ENCODE measurements around the gene ACTR1B. TPM values are rescaled to one million over a fixed set of nuclear protein-coding genes. Genes with fewer than 3 reads are reported as not detected.
"Not testable (repeated sequence)": the region's sequence is repeated elsewhere in the genome, so short reads cannot be mapped to it uniquely, and the experiment has no call there.

Gene ACTR1B
- total RNA-seq, 2 experiments from 2014 or later = 73.2 to 74.3 TPM

GRCh38 chr2:97687235-97687634 lies 23.4 kb upstream of the ACTR1B start:
- peaks cover 18% of the 10 kb centered on the region for H3K4me1 Mint-ChIP-seq (ENCODE audit: low read depth)
- CTCF ChIA-PET = interaction anchor here (1.0 to 3.0 kb wide), 8 partner anchors 10 to 96 kb away, joined by 4 to 21 read pairs (median 6); partner anchors contain the start of gene ACTR1B
- H3K9me3 Mint-ChIP-seq (ENCODE audit: insufficient read depth); H3K27me3 Mint-ChIP-seq (ENCODE audit: low read depth); H3K4me3 Mint-ChIP-seq; H3K27ac Mint-ChIP-seq; H3K36me3 Mint-ChIP-seq (ENCODE audit: low read depth): not testable (repeated sequence)
- peak; percentile 65 for DNase-seq
- ATAC-seq = peak; percentile 63
- POLR2A ChIA-PET = interaction anchor here (0.6 to 1.8 kb wide), 3 partner anchors 10 to 41 kb away, joined by 3 to 6 read pairs (median 6); partner anchors contain the start of gene COX5B

- no peak for DNase-seq
- Mint-ChIP-seq H3K4me3 (no peak overlapping the region), H3K9me3 (ENCODE audit: insufficient read depth) (no peaks in the 10 kb centered on the region), H3K27ac (no peak overlapping the region), H3K27me3 (ENCODE audit: low read depth) (peaks cover 4% of the 10 kb centered on the region), H3K36me3 (ENCODE audit: low read depth) (no peaks in the 10 kb centered on the region), H3K4me1 (ENCODE audit: low read depth) (peaks cover 24% of the 10 kb centered on the region)
- ChIA-PET CTCF (interaction anchor here (1.3 to 3.6 kb wide), 2 partner anchors 13 to 21 kb away, joined by 8 to 27 read pairs; partner anchors contain the start of gene ACTR1B), POLR2A (no interaction called here)
- no peak for ATAC-seq
Observed at GRCh38 chr2:97678298-97678697, 14.5 kb upstream of the ACTR1B start.

GRCh38 chr2:97677480-97677879 lies 13.6 kb upstream of the ACTR1B start:
- CTCF ChIA-PET = interaction anchor here (2.0 to 3.6 kb wide), 3 partner anchors 10 to 22 kb away, joined by 6 to 27 read pairs (median 13); partner anchors contain the start of gene ACTR1B
- H3K36me3 Mint-ChIP-seq (ENCODE audit: low read depth) = no peaks in the 10 kb centered on the region
- H3K9me3 Mint-ChIP-seq (ENCODE audit: insufficient read depth) = no peaks in the 10 kb centered on the region
- peaks cover 29% of the 10 kb centered on the region for H3K4me1 Mint-ChIP-seq (ENCODE audit: low read depth)
- ATAC-seq (no peak), DNase-seq (no peak)
- no peak overlapping the region for H3K4me3 Mint-ChIP-seq
- POLR2A ChIA-PET = interaction anchor here (1.5 to 3.4 kb wide), 3 partner anchors 10 to 31 kb away, joined by 3 to 18 read pairs (median 6); partner anchors contain the start of genes ACTR1B and COX5B
- H3K27ac Mint-ChIP-seq = no peak overlapping the region
- H3K27me3 Mint-ChIP-seq (ENCODE audit: low read depth) = peaks cover 4% of the 10 kb centered on the region

GRCh38 chr2:97676620-97677019 lies 12.8 kb upstream of the ACTR1B start:
- ChIA-PET POLR2A (interaction anchor here (1.5 to 3.4 kb wide), 3 partner anchors 11 to 30 kb away, joined by 3 to 18 read pairs (median 6); partner anchors contain the start of genes ACTR1B and COX5B), CTCF (interaction anchor here (0.7 to 3.6 kb wide), 7 partner anchors 8 to 130 kb away, joined by 3 to 27 read pairs (median 6); partner anchors contain the start of gene ACTR1B)
- ATAC-seq (peak; percentile 63), DNase-seq (no peak)
- H3K4me3 Mint-ChIP-seq = no peak overlapping the region
- H3K9me3 Mint-ChIP-seq (ENCODE audit: insufficient read depth) = no peaks in the 10 kb centered on the region
- peaks cover 29% of the 10 kb centered on the region for H3K4me1 Mint-ChIP-seq (ENCODE audit: low read depth)
- H3K27ac Mint-ChIP-seq = no peak overlapping the region
- peaks cover 4% of the 10 kb centered on the region for H3K27me3 Mint-ChIP-seq (ENCODE audit: low read depth)
- no peaks in the 10 kb centered on the region for H3K36me3 Mint-ChIP-seq (ENCODE audit: low read depth)

GRCh38 chr2:97675430-97676113 lies 11.7 kb upstream of the ACTR1B start:
- H3K27ac Mint-ChIP-seq = no peak overlapping the region
- POLR2A ChIA-PET = interaction anchor here (1.2 to 3.4 kb wide), 3 partner anchors 11 to 29 kb away, joined by 3 to 18 read pairs (median 4); partner anchors contain the start of genes ACTR1B and COX5B

GRCh38 chr2:97673915-97674283 lies 10.1 kb upstream of the ACTR1B start:
- ChIA-PET POLR2A (interaction anchor here (0.6 to 1.7 kb wide), 4 partner anchors 9 to 28 kb away, joined by 3 to 17 read pairs (median 6); partner anchors contain the start of genes ACTR1B and COX5B), CTCF (interaction anchor here (1.4 to 2.0 kb wide), 4 partner anchors 23 to 40 kb away, joined by 4 to 17 read pairs (median 8); partner anchors contain the start of gene ZAP70)
- peak; percentile 13 for ATAC-seq
- peaks cover 29% of the 10 kb centered on the region for H3K4me1 Mint-ChIP-seq (ENCODE audit: low read depth)
- DNase-seq = no peak
- H3K27ac Mint-ChIP-seq = peak overlapping the region; percentile 27
- no peak overlapping the region for H3K4me3 Mint-ChIP-seq
- H3K27me3 Mint-ChIP-seq (ENCODE audit: low read depth) = peaks cover 2% of the 10 kb centered on the region
- H3K36me3 Mint-ChIP-seq (ENCODE audit: low read depth) = no peaks in the 10 kb centered on the region
- no peaks in the 10 kb centered on the region for H3K9me3 Mint-ChIP-seq (ENCODE audit: insufficient read depth)

More at GRCh38 chr2:97675430-97676113, 11.7 kb upstream of the ACTR1B start:
- Mint-ChIP-seq H3K27me3 (ENCODE audit: low read depth) (peaks cover 2% of the 10 kb centered on the region), H3K4me1 (ENCODE audit: low read depth) (peaks cover 29% of the 10 kb centered on the region), H3K36me3 (ENCODE audit: low read depth) (no peaks in the 10 kb centered on the region), H3K9me3 (ENCODE audit: insufficient read depth) (no peaks in the 10 kb centered on the region), H3K4me3 (no peak overlapping the region)
- no peak for ATAC-seq
- CTCF ChIA-PET = interaction anchor here (0.9 to 3.6 kb wide), 6 partner anchors 9 to 24 kb away, joined by 3 to 27 read pairs (median 8); partner anchors contain the start of gene ACTR1B
- no peak for DNase-seq

GRCh38 chr2:97673182-97673914 lies 9.5 kb upstream of the ACTR1B start:
- CTCF ChIA-PET = interaction anchor here (1.2 to 2.0 kb wide), 8 partner anchors 9 to 67 kb away, joined by 4 to 17 read pairs (median 4); partner anchors contain the start of genes ACTR1B and ZAP70
- Mint-ChIP-seq H3K9me3 (ENCODE audit: insufficient read depth) (no peaks in the 10 kb centered on the region), H3K27me3 (ENCODE audit: low read depth) (peaks cover under 1% of the 10 kb centered on the region), H3K4me1 (ENCODE audit: low read depth) (peaks cover 28% of the 10 kb centered on the region), H3K36me3 (ENCODE audit: low read depth) (no peaks in the 10 kb centered on the region), H3K27ac (peak overlapping the region; percentile 27), H3K4me3 (no peak overlapping the region)
- peak; percentile 37 for DNase-seq
- ATAC-seq = peak; percentile 51
- POLR2A ChIA-PET = interaction anchor here (0.6 to 1.7 kb wide), 5 partner anchors 9 to 28 kb away, joined by 3 to 17 read pairs (median 5); partner anchors contain the start of genes ACTR1B and COX5B

GRCh38 chr2:97672606-97673140 lies 8.8 kb upstream of the ACTR1B start:
- peaks cover 24% of the 10 kb centered on the region for H3K4me1 Mint-ChIP-seq (ENCODE audit: low read depth)
- not testable (repeated sequence) for ATAC-seq; H3K36me3 Mint-ChIP-seq (ENCODE audit: low read depth); DNase-seq; H3K9me3 Mint-ChIP-seq (ENCODE audit: insufficient read depth); H3K27ac Mint-ChIP-seq; H3K27me3 Mint-ChIP-seq (ENCODE audit: low read depth); H3K4me3 Mint-ChIP-seq
- ChIA-PET POLR2A (interaction anchor here (0.9 to 1.7 kb wide), 4 partner anchors 9 to 27 kb away, joined by 3 to 17 read pairs (median 6); partner anchors contain the start of genes ACTR1B and COX5B), CTCF (interaction anchor here (1.2 to 2.0 kb wide), 8 partner anchors 8 to 68 kb away, joined by 4 to 17 read pairs (median 4); partner anchors contain the start of genes ACTR1B and ZAP70)

GRCh38 chr2:97671526-97671925 lies 7.7 kb upstream of the ACTR1B start:
- Mint-ChIP-seq H3K27me3 (ENCODE audit: low read depth) (no peaks in the 10 kb centered on the region), H3K36me3 (ENCODE audit: low read depth) (no peaks in the 10 kb centered on the region), H3K4me3 (no peak overlapping the region), H3K27ac (no peak overlapping the region), H3K4me1 (ENCODE audit: low read depth) (peaks cover 21% of the 10 kb centered on the region), H3K9me3 (ENCODE audit: insufficient read depth) (no peaks in the 10 kb centered on the region)
- CTCF ChIA-PET = interaction anchor here (2.2 kb wide), 1 partner anchor 26 kb away, joined by 11 read pairs; no protein-coding TSS in a partner anchor
- DNase-seq (no peak), ATAC-seq (no peak)
- POLR2A ChIA-PET = no interaction called here

- DNase-seq (no peak), ATAC-seq (no peak)
- H3K27me3 Mint-ChIP-seq (ENCODE audit: low read depth) = no peaks in the 10 kb centered on the region
- no peaks in the 10 kb centered on the region for H3K36me3 Mint-ChIP-seq (ENCODE audit: low read depth)
- no peaks in the 10 kb centered on the region for H3K9me3 Mint-ChIP-seq (ENCODE audit: insufficient read depth)
- no peak overlapping the region for H3K27ac Mint-ChIP-seq
- POLR2A ChIA-PET = no interaction called here
- H3K4me3 Mint-ChIP-seq = no peak overlapping the region
- CTCF ChIA-PET = interaction anchor here (2.2 kb wide), 1 partner anchor 27 kb away, joined by 11 read pairs; no protein-coding TSS in a partner anchor
- peaks cover 18% of the 10 kb centered on the region for H3K4me1 Mint-ChIP-seq (ENCODE audit: low read depth)
Observed at GRCh38 chr2:97670471-97670870, 6.6 kb upstream of the ACTR1B start.

- no peak within 1 kb of the TSS for H3K4me3 Mint-ChIP-seq
- ChIA-PET POLR2A (no interaction called here), CTCF (no interaction called here)
- no peak for ATAC-seq
- DNase-seq = no peak
- peaks cover 25% of the 10 kb centered on the region for H3K4me1 Mint-ChIP-seq (ENCODE audit: low read depth)
- no peaks in the 10 kb centered on the region for H3K27me3 Mint-ChIP-seq (ENCODE audit: low read depth)
- H3K27ac Mint-ChIP-seq = no peak within 1 kb of the TSS
- H3K36me3 Mint-ChIP-seq (ENCODE audit: low read depth) = no peaks in the 10 kb centered on the region
- H3K9me3 Mint-ChIP-seq (ENCODE audit: insufficient read depth) = no peaks in the 10 kb centered on the region
Observed at GRCh38 chr2:97669448-97669847, 5.6 kb upstream of the ACTR1B start, which contains the start of gene C2orf92. Gene C2orf92 (plus strand): TSS chr2:97669713. CDS start chr2:97669789, 76 bp downstream.
